ENCODE data around the gene PIH1D1. TPM values are rescaled to one million over a fixed set of nuclear protein-coding genes. Genes with fewer than 3 reads are reported as not detected.
"Not testable (repeated sequence)": the region's sequence is repeated elsewhere in the genome, so short reads cannot be mapped to it uniquely, and the experiment has no call there.

Gene PIH1D1
- total RNA-seq, 2 donors from 2014 or later: 80.8 to 103 TPM

DNA sequence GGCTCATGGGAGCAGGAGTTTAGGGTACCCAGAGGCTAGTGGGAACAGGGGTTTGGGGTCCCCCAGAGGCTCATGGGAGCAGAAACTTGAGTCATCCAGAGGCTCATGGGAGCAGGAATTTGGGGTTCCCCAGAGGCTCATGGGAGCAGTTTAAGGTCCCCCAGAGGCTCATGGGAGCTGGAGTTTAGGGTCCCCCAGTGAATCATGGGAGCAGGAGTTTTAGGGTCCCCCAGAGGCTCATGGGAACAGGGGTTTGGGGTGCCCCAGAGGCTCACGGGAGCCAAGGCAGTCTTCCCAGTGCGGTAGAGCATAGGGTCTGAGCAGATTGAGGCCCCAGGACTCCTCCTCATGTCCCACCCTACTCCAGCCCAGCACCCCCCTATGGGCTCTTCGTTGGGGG is 13.8 kb upstream of the PIH1D1 start:
- DNase-seq: no peak
- H3K9ac ChIP-seq (ENCODE audit: low read depth in 2 of 2, low read length in 2 of 2): no peak overlapping the region
- no peaks in the 10 kb centered on the region for H3K9me3 ChIP-seq
- intact Hi-C loops (cut with DNase I): no loop called here
- TF ChIP-seq CTCF (IDR thresholded peaks at IDR 0.05): no peak
- no peaks in the 10 kb centered on the region for H3K36me3 ChIP-seq
- H3K4me3 ChIP-seq: no peak overlapping the region
- H3K4me1 ChIP-seq: no peaks in the 10 kb centered on the region
- H3K27me3 ChIP-seq: no peaks in the 10 kb centered on the region
- no peak overlapping the region for H3K27ac ChIP-seq

GRCh38 chr19:49463960-49464740 is 12.5 kb upstream of the PIH1D1 start:
- no peak for TF ChIP-seq CTCF (IDR thresholded peaks at IDR 0.05)
- H3K36me3 ChIP-seq: no peaks in the 10 kb centered on the region
- no peak for DNase-seq

DNA sequence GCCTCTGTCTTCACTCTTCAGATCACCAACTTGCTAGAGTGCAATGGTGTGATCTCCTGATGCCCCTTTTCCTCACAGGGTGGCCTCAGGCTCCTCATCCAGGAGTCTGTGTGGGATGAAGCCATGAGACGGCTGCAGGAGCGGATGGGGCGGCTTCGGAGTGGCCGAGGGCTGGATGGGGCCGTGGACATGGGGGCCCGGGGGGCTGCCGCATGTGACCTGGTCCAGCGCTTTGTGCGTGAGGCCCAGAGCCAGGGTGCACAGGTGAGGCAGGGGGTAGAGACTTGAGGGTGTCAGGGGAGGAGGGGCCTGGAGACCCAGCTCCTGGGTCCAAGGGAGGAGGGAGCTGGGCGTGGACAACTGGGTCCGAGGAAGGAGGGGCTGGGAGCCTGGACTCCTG is 10.9 kb upstream of the PIH1D1 start:
- Histone ChIP-seq H3K4me1 (no peaks in the 10 kb centered on the region), H3K9ac (ENCODE audit: low read depth in 2 of 2, low read length in 2 of 2) (no peak overlapping the region), H3K27me3 (no peaks in the 10 kb centered on the region), H3K4me3 (no peak overlapping the region), H3K27ac (no peak overlapping the region), H3K36me3 (no peaks in the 10 kb centered on the region), H3K9me3 (no peaks in the 10 kb centered on the region)
- DNase-seq: no peak
- no peak for TF ChIP-seq CTCF (IDR thresholded peaks at IDR 0.05)
- intact Hi-C loops (cut with DNase I): no loop called here

More at GRCh38 chr19:49463960-49464740, 12.5 kb upstream of the PIH1D1 start:
- Histone ChIP-seq H3K27ac (no peak overlapping the region), H3K4me1 (no peaks in the 10 kb centered on the region), H3K27me3 (no peaks in the 10 kb centered on the region), H3K9ac (ENCODE audit: low read depth in 2 of 2, low read length in 2 of 2) (no peak overlapping the region), H3K4me3 (no peak overlapping the region), H3K9me3 (no peaks in the 10 kb centered on the region)
- intact Hi-C loops (cut with DNase I): no loop called here

DNA sequence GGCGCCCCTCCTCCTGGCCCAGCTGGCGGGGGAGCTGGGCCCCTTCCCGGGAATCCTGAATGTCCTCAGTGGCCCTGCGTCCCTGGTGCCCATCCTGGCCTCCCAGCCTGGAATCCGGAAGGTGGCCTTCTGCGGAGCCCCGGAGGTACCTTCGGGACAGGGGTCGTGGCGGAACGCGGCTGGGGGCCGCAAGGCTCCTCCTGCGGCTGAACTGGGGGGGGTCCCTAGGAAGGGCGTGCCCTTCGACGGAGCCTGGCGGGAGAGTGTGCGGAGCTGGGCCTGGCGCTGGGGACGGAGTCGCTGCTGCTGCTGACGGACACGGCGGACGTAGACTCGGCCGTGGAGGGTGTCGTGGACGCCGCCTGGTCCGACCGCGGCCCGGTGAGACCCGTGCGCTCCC is 10.0 kb upstream of the PIH1D1 start:
- Histone ChIP-seq H3K4me1 (no peaks in the 10 kb centered on the region), H3K27ac (no peak overlapping the region), H3K9me3 (no peaks in the 10 kb centered on the region), H3K36me3 (no peaks in the 10 kb centered on the region), H3K27me3 (no peaks in the 10 kb centered on the region), H3K4me3 (no peak overlapping the region), H3K9ac (ENCODE audit: low read depth in 2 of 2, low read length in 2 of 2) (no peak overlapping the region)
- TF ChIP-seq CTCF (IDR thresholded peaks at IDR 0.05): no peak
- DNase-seq: no peak
- intact Hi-C loops (cut with DNase I): no loop called here

- not testable (repeated sequence) for H3K36me3 ChIP-seq
Observed at GRCh38 chr19:49461130-49461529, 9.5 kb upstream of the PIH1D1 start.

DNA sequence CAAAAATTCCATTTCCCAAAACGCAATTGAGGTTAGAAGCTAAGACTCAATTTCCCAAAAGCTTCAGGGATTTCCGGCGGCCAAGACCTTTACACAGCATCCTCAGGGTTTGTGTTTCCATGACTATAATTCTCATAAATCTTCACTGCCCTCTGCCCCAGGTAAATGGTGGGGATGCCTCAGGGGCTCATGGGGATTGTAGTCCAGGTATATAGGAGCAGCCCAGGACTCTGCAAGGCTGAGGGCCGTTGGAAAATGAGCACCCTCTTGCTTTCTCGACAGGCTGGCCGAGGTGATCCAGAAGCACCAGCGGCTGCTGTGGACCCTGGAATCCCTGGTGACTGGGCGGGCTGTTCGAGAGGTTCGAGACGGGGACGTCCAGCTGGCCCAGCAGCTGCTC is 7.8 kb upstream of the PIH1D1 start:
- intact Hi-C loops (cut with DNase I): no loop called here
- no peak for DNase-seq
- H3K9ac ChIP-seq (ENCODE audit: low read depth in 2 of 2, low read length in 2 of 2): no peak overlapping the region
- no peak for TF ChIP-seq CTCF (IDR thresholded peaks at IDR 0.05)
- no peaks in the 10 kb centered on the region for H3K9me3 ChIP-seq
- peaks cover under 1% of the 10 kb centered on the region for H3K4me1 ChIP-seq
- H3K4me3 ChIP-seq: no peak overlapping the region
- no peak overlapping the region for H3K27ac ChIP-seq
- H3K36me3 ChIP-seq: no peaks in the 10 kb centered on the region
- no peaks in the 10 kb centered on the region for H3K27me3 ChIP-seq

More at GRCh38 chr19:49461130-49461529, 9.5 kb upstream of the PIH1D1 start:
- H3K9ac ChIP-seq (ENCODE audit: low read depth in 2 of 2, low read length in 2 of 2); intact Hi-C loops (cut with DNase I); H3K4me1 ChIP-seq; DNase-seq; H3K9me3 ChIP-seq; H3K27ac ChIP-seq; H3K4me3 ChIP-seq; H3K27me3 ChIP-seq: not testable (repeated sequence)

All from colonic mucosa (tissue), 4 donors.